Measurements from ENCODE around the gene IGIP.

IGIP gene

DNA sequence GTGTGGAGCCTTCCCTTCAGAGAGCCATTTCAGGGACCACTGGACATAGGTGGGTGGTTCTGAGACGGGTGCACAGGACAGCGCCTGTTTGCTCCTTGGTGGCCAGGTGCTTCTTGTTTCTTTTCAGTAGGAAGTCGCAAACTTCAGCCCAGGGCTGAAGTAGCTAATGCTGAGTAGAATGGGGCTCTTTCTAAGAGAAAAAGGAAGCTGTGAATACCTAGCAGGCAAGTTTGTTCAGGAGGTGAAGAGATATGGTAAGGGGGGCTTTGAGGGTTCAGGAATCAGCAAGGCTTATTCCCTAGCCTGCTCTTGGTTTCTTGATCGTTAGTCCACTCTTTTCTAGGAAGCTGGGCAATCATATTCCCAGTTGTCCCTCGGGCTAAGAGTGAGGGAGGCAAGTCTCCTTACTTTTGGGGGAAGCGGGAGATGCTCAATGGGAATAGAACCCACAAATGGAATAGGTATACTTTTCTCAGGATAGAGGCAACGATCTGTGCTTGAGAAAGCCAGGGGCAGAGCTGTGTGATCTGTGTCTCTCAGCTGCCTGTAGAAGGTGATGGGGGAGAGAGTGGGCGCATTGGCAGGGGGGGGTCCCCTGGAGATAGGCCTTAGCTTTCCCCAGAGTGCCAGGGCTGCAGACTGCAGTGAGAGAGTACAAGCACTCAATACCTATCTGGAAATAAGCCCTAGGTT is 13.7 kb upstream of the IGIP start:
- no peak for DNase-seq

DNA sequence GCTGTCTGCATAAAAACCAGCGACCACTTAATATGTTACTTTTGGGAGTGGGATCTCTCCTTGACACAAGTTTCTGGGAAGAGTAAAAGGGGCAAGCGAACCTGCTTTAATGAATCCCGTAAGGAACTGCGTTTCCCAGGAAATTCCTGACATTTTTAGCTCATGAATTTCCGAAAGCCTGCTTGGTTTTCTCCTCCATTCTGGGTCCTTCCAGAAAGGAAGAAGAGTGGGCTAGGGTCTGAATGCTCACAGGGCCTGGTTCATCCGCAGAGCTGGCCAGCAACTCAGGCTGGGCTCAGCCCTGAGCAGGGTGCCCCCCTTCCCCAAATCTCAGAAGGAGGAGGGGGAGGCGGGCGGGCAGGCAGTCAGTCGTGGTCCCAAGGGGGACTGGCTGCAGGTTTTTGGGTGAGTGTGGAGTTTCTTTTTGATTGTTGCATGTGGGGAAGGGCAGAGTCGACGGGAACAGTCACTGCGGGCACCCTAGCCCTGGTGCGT is 13.0 kb upstream of the IGIP start:
- no peak for DNase-seq

DNA sequence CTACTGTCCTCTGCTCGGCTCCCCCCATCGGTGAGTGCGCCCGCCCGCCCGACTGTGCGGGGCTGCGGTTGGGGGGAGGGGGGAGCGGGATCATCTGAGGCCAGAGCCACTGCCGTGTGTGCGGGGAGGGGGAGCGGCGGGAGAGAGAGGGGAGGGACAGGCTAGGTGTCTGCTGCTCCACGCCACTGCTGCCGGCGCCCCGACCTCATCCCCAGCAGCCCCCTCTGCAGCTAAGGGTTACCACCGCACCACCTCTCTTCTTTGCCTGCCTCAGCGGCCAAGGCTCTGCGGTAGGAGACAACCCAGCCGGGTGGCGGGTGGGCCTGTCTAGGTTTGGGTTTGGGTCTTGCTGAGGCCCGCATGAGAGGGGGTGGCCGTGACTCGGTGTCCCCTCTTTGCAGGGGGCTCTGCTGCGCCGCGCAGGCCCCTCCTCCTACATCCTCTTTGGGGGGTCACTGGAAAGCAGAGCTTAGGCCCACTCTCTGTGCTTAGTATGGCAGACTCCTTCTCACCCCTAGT is 12.5 kb upstream of the IGIP start:
- no peak for DNase-seq

DNA sequence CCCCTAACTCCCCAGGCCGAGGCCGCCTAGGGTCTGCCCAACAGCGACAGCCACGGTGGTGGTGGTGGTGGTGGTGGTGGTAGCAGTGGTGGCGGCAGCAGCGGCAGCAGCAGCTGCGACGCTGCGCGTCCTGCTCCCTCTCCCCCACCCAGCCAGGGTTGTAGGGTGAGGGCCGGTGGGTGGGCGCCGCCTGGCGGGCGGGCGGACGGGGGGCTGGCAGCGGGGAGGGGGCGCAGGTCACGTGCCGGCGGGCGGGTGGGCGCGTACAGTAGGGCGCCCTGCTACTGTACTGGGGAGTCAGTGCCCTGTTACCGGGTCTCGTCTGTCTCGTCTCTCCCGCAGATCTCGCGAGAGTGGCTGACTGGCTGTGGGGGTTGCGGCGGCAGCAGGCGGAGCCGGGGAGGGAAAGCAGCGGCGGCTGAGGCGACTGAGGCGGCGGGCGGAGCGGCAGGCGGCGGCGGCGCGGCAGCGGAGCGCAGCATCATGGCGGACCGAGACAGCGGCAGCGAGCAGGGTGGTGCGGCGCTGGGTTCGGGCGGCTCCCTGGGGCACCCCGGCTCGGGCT is 12.0 kb upstream of the IGIP start, which contains the start of gene PURA:
Gene PURA, plus strand, starts transcription at position 411 of the 565 bp plus-strand sequence. Its CDS starts 73 bp downstream, at position 484.
- peak; percentile 94 for DNase-seq

DNA sequence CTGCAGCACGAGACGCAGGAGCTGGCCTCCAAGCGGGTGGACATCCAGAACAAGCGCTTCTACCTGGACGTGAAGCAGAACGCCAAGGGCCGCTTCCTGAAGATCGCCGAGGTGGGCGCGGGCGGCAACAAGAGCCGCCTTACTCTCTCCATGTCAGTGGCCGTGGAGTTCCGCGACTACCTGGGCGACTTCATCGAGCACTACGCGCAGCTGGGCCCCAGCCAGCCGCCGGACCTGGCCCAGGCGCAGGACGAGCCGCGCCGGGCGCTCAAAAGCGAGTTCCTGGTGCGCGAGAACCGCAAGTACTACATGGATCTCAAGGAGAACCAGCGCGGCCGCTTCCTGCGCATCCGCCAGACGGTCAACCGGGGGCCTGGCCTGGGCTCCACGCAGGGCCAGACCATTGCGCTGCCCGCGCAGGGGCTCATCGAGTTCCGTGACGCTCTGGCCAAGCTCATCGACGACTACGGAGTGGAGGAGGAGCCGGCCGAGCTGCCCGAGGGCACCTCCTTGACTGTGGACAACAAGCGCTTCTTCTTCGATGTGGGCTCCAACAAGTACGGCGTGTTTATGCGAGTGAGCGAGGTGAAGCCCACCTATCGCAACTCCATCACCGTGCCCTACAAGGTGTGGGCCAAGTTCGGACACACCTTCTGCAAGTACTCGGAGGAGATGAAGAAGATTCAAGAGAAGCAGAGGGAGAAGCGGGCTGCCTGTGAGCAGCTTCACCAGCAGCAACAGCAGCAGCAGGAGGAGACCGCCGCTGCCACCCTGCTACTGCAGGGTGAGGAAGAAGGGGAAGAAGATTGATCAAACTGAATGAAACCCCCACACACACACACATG is 11.2 kb upstream of the IGIP start:
- DNase-seq: peak; percentile 18

DNA sequence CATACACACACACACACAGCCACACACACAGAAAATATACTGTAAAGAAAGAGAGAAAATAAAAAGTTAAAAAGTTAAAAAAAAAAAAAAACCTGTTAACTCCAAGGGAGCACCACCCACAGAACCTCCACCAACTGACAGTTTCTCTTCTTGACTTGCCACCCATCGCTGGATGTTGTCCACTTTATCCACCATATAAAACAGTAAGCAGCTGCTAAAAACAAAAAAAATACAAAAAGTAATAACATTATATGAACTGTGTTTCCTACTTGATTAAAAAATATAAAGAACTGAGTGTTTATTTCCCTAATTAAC is 10.6 kb upstream of the IGIP start:
- no peak for DNase-seq

DNA sequence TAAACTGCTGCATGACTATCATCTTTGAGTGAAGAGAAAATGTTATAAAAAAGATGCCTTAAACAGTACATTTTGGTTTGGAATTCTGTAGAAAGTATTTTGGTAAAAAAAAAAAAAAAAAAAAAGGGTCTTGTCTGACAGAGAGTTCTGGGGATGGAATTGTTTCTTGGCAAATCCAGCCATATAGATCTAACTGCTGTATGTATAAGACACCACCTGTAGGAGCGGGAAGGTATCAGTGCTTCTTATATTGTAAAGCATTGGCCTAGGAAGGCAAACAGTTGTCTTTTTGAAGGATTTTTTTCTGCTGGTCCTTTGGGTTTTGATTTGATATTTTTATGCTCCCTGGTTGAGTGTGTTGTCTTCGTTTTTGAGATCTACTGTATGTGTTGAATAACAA is 9.0 kb upstream of the IGIP start:
- no peak for DNase-seq

DNA sequence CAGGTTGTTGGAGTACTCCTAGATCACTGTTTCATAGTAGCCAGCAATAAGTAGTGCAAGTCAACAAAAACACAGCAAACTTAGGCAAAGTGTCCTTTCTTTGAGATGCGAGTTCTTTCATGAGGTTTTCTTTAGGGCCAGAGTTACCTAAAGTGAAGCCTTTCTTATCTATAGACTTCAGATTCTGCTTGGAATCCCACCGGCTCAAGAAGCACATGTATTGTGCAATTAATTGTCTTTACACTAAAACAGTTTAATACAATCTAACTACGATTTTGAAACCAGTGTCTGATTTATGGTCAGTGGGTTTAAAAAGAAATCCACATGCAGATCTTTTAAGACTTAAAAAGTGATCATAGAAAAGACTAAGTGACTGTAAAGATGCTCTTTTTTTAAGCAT is 8.2 kb upstream of the IGIP start:
- no peak for DNase-seq

DNA sequence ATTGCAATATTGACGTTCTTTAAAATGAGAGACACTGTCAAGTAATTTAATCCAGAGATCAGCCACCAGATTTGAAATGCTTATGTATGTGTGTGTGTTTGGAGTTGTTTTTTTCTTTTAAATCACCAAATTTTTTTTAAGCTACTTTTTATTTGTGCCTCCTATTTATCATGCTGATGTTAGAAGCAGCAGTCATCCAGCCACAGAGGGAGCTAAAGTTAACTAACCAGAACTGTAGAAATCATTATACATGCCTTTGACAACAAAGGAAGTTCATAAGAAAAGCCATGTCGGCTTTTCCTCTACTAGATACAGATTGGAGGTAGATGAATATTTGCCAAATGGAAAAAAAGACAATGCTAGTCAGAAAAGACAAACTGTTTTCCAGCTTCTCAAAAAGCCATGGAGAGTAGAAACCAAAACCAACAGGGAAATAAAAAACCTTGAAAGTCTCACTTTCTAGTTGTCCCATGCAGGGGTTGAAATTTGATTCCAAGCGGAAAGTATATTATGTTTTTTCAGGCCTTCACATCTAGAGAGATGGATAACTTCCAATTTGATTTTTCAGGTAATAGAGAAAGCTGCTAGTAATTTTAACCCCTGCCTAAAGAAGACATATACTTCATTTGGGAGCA is 7.3 kb upstream of the IGIP start:
- no peak for DNase-seq

DNA sequence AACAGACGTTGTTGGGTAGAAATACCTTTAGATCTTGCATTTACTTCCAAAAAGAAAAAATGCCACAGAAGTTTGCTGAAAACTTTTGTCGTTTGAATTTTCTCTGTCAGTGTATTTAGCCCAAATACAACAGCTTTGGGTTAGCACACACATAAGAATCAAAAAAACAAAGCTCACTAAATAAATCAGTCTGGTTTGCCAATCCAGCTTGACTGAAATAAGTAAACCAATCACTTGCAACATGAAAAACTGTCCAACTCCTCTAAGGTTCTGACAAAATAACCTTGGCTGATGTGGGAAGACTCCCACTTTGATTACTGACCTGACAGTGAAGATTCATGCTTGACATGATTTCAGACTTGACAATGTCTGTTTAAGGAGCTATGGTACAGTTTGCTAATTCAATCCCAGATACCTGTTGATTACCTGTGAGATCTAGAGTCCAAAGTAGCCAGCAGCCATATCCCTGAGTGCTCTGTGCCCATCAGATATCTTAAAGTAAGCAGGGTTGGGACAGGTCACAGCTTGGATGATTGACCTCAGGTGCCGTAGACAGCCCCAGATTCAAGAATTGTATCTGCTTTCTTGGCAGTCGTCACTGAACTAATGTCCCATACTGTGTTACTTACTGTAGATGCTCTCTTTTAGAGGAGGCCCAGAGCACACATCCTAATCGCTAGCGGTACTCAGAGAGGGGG is 727 bp downstream of the IGIP start:
- no peak for DNase-seq

DNA sequence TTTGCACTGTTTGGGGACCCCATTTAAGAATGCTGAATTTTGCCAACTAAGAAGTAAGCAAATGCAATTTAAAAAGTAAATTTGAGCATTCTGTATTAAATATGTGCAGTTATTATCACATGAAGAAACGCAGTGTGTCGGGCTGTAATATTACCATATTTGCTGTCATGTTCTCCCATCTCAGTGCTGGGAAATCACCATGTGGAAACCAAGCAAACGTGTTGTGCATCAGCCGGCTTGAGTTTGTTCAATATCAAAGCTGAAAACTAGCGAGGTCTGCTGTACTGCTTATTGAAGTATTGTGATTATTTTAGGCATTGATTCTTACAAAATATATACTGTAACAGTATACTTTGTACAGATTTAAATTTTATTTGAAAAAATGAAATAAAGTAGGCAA is 2.6 kb downstream of the IGIP start:
- DNase-seq: no peak

DNA sequence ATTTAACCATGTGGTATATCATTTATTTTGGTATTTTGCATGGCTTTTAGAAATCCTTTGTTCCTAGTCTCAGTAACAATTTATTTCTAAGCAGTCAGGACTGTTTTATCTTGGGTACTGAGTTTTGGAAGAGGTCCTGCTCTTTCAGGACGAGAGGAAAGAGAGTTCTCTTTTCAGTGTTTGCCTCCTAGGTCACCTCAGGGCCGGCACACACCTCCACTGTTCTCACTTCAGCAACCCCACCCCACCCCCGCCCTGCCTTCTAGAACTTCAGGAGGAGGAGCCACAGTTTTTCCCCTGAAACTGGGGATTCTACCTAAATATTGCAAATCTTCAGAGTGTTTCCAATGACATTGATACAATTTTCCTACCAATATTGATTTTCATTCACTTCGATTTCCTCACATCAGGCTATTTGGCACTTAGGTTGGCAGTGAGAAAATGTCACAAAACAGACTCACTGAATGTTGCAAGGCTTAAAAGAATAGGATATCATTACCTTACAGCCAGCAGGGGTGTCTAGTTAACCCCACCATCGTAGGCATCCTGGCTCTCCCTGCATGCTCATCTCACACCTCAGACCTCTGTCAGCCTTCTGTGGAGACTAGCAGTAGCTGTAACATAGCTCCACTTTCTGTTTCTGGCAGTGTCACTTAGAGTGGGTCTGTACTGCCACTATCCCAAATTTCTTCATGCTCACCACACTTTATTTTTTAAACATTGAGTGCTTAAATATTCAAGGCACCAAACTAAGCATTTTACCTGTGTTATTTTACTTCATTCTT is 5.4 kb downstream of the IGIP start:
- DNase-seq: no peak

DNA sequence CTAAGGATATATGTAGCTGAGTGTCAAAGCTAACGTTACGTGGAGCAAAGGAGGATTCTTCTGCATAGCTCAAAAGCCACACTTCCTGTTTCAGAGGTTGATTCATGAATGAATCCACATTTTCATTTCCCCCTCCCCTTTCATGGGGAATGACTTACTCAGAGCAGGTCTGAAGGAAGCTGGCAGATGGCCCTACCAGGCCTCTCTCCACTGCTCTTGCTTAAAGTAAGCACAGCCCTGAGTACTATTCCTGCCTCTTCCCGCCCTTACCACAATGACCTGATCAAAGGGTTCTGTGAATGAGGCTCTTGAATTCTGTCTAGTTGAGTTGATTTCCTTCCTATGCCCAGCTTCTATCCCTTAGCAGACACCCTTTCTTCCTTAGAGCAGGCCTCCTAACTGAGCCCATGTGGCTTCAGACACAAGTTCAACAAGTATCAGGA is 6.3 kb downstream of the IGIP start:
- DNase-seq: no peak

DNA sequence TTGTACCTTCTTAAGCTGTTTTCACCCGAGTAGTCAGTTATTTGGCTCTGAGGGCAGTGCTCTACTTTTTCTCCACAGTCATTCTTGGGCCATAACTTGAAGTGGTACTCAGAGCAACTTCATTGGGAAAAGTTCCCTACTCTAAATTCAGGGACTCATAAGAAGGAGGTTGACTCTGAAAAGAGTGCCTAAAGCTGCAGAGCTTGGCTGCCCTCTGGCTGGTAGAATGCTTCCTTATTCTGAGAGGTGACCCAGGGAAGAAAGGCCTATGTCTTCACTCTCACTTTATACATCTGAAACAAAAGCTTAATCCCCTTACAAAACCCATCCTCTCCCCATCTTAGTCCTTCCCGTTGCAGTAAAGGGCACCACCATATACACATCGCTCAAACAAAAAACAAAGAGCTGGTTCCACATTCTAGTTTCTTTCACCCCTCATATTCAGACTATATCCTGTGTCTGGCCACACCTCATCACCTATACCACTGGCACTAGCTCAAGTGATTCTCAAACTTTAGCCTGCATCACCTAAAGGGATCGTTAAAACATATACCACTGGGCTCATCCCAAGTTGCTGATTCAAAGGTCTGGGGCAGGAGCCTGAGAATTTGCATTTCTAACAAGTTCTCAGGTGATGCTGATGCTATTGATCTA is 7.9 kb downstream of the IGIP start:
- no peak for DNase-seq

DNA sequence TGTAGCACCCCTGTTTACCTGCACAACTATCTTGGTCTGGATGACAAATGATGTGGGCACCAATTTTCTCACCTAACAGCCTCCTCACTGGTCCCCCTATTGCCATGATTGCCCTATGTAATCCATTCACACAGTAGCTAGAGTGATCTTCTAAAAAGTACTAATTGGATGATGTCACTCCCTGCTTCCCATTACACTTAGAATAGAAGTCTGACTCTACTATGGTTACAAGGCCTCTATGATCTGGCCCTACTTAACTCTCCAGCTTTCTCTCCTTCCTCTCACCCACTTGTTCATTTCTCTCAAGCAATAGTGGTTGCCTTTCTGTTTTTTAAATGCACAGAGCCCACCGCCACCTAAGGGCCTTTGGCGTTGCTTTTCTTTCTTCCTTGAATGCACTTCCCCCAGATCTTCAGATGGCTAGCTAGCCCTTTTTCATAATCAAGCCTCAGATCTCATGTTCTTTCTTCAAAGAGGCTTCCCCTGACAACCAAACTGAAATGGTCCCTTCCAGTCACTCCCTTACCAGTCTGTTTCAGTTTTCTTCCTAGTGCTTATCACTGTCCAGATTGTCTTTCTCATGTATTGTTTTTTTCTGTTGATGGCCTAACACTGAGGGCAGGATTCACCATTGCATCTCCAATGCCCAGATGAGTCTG is 8.7 kb downstream of the IGIP start:
- DNase-seq: no peak

DNA sequence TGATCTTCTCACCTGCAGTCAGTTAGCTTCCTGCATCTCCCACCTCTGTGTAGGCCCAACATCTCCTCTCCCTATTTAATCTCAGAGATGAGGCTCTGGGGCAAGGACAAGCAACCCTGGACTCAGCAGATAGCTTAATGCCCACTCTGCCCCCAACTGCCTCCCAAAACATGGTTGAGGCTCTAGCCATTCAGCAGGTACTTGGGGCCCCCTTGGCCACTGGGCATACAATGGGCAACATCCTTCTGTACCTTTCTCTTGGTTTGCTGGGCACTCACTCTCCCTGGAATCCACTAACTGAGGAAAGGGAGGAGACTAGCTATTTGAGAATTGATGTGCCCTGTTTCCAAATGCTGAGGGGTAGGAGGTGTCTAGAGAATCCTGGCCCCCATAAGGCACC is 9.4 kb downstream of the IGIP start:
- no peak for DNase-seq

DNA sequence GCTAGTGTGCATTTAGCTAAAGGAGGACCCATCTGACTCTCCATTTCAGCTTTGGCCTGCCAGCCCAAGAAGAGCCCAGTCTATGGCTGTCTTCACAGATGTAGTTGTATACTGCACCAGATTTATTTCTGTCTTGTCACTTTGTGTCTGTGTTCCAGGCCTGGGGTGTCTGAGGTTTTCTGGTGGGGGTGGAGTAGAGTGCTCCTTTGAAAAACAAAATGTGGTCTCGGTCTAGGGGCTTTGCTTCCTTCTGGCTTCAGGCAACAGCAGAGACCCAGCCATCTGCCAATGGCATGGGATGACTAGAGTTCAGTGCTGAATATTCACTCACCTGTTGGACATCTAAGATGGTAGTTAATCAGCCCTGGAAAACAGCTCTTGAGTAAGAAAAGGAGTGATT is 10.9 kb downstream of the IGIP start:
- DNase-seq: no peak

DNA sequence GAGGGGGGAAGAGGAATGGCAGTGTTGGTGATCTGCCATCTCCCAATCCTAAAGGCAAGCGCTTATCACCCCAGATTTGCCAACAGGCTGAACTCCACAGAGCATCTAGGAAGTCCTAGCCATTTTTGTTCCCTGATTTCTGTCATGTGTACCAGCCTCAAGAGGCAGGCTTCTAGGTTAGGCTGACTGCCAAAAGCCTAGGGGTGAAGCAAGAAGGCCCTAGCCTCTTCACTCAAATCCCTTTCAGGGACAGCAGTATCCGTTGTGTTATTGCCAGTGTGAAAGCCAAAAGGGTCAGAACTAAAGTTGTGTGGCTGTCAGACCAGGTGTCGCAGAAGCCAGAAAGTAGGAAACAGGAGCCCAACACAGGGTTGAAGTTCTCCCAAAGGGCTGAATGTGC is 14.7 kb downstream of the IGIP start:
- DNase-seq: no peak

DNA sequence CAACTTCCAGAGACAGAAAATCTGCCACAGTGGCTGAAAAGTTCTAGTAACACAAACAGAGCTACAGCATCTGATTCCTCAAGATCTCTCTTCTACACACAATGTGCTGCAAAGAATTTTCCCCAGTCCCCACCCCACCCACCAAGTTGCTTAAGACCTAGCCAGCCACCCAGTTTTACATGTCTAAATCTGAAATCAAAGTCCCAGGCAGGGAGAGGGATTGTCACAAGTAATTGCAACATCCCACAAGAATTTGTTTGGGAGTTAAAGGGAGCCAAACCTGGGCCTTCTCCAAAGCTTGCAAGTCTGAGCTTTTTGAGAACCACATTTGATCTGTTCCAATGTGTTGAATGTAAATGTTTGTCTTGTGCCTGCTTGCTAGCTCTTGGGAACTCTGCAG is 15.5 kb downstream of the IGIP start:
- no peak for DNase-seq

DNA sequence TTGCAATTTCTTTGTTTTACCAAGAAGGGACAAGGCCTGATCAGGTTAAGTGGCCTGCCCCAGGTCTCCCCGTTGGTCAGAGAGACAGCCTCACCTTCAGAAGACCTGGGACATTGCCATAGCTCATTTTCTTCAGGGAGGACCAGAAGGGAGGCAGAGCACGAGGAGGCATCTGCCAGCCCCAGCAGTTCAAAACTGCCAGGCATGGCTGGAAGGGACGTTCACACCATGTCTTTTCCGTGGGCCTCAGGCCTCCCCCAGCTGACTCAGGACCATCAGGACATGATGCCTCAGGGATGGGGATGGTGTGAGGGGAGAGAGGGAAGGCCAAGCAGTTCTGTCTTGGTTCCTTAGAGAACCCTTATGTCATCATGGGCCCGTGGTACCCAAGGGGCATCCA is 16.5 kb downstream of the IGIP start:
- DNase-seq: no peak

DNA sequence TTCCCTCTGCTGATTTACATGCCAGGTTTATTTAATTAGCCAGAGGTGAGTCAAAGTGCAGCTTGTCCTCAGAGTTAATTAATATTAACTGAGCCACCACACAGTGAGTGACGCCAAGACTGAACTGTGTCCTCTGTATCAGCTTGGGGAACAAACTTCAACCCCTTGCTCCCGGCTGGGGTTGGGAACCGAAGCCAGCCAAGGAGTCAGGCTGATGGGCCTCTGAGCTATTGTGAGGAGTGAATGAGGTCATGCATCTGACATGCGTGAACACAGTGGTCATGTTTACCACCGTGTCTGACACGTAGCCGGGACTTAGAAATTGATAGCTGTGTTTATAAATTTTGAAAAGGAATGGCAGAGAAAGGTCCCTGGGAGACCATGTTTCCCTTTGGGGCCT is 17.1 kb downstream of the IGIP start:
- DNase-seq: no peak
